CD4-positive, alpha-beta T cell treated with Interleukin-21 for 1 hour (primary cell): Measurements from ENCODE around the gene FLCN.

Source experiments
- DNase-seq: peaks from one replicate; pipeline ENCODE4 v3.0.0-alpha.2; 2020

Gene FLCN

GRCh38 chr17:17164156-17164555 lies 72.8 kb downstream of the FLCN start:
- DNase-seq = no peak
